Neural cell (in vitro differentiated cells): Measurements from ENCODE around the gene NET1. TPM values are rescaled to one million over a fixed set of nuclear protein-coding genes. Genes with fewer than 3 reads are reported as not detected.

ENCODE experiments used
- H2AFZ ChIP-seq: fragments of 200-600, 300-800 bp; sonication (generic), shearing (Covaris generic); 2 replicates; pipeline ENCODE4 v1.6.0; 2014; ENCODE audit warnings: low read depth, mild to moderate bottlenecking, antibody characterized with exemption, low read length, moderate library complexity
- H3F3A ChIP-seq: fragments of 200-600 bp; shearing (Covaris generic); 2 replicates; pipeline ENCODE4 v1.6.1; 2016; ENCODE audit warnings: mild to moderate bottlenecking, moderate library complexity, mixed read lengths, antibody characterized with exemption, low read length; ENCODE audit not compliant: insufficient read depth, poor library complexity, severe bottlenecking
- H3K27ac ChIP-seq: fragments of 200-600, 300-800 bp; sonication (generic), shearing (Covaris generic); 2 replicates; pipeline ENCODE4 v1.5.1; 2014; ENCODE audit warnings: mild to moderate bottlenecking, low read length, moderate library complexity
- H3K27me3 ChIP-seq: fragments of 300-800, 200-600 bp; sonication (generic), shearing (Covaris generic); 2 replicates; pipeline ENCODE4 v1.6.0; 2014; ENCODE audit warnings: mild to moderate bottlenecking, low read depth, low read length, moderate library complexity; ENCODE audit not compliant: insufficient read depth
- H3K36me3 ChIP-seq: fragments of 300-800, 200-600 bp; sonication (generic), shearing (Covaris generic); 2 replicates; pipeline ENCODE4 v1.5.1; 2014; ENCODE audit warnings: mild to moderate bottlenecking, antibody characterized with exemption, low read length, moderate library complexity; ENCODE audit not compliant: insufficient read depth
- H3K4me2 ChIP-seq: fragments of 300-800, 200-600 bp; sonication (generic), shearing (Covaris generic); 2 replicates; pipeline ENCODE4 v1.6.0; 2014; ENCODE audit warnings: mild to moderate bottlenecking, low read length
- H3K4me3 ChIP-seq: fragments of 300-800, 200-600 bp; sonication (generic), shearing (Covaris generic); 2 replicates; pipeline ENCODE4 v1.5.1; 2014; ENCODE audit warnings: mild to moderate bottlenecking, low read length, moderate library complexity
- H3K79me2 ChIP-seq: fragments of 200-600 bp; shearing (Covaris generic); replicated peaks from 2 replicates; pipeline ENCODE4 v1.6.0; 2014; ENCODE audit warnings: mild to moderate bottlenecking, low read length, moderate library complexity; ENCODE audit not compliant: insufficient read depth
- H3K9ac ChIP-seq: fragments of 300-800, 200-600 bp; sonication (generic), shearing (Covaris generic); 2 replicates; pipeline ENCODE4 v1.6.1; 2016; ENCODE audit warnings: mild to moderate bottlenecking, low read length, mixed read lengths
- H3K9me2 ChIP-seq: fragments of 200-600 bp; shearing (Covaris generic); 2 replicates; pipeline ENCODE4 v1.6.1; 2016; ENCODE audit warnings: mild to moderate bottlenecking, low read length, mixed read lengths; ENCODE audit not compliant: insufficient read depth
- H3K9me3 ChIP-seq: fragments of 200-600, 300-800 bp; sonication (generic), shearing (Covaris generic); 2 replicates; pipeline ENCODE4 v1.6.1; 2016; ENCODE audit warnings: mild to moderate bottlenecking, mixed run types, low read length, moderate library complexity, mixed read lengths
- H4K20me1 ChIP-seq: fragments of 200-600 bp; shearing (Covaris generic); 2 replicates; pipeline ENCODE4 v1.6.1; 2016; ENCODE audit warnings: mild to moderate bottlenecking, mixed run types; ENCODE audit not compliant: insufficient read depth
- EP300 ChIP-seq: fragments of 450-650 bp; conservative IDR thresholded peaks from 2 replicates; pipeline ENCODE4 v1.6.1; 2014; ENCODE audit warnings: antibody characterized with exemption, mild to moderate bottlenecking, moderate library complexity; ENCODE audit not compliant: poor library complexity, severe bottlenecking
- EZH2 ChIP-seq: fragments of 200-600, 300-800 bp; shearing (Covaris generic), sonication (generic); IDR thresholded peaks from 2 replicates; pipeline ENCODE4 v1.6.1; 2014; ENCODE audit warnings: antibody characterized with exemption, low read length, borderline replicate concordance, mild to moderate bottlenecking; ENCODE audit not compliant: insufficient read depth, poor library complexity, severe bottlenecking
- MXI1 ChIP-seq: fragments of 450-650 bp; conservative IDR thresholded peaks from 2 replicates; pipeline ENCODE4 v1.6.1; 2014; ENCODE audit warnings: antibody characterized with exemption, mild to moderate bottlenecking; ENCODE audit not compliant: poor library complexity, severe bottlenecking
- POLR2AphosphoS5 ChIP-seq: IDR thresholded peaks from 2 replicates; pipeline ENCODE4 v1.6.1; 2012
- RAD21 ChIP-seq: fragments of 450-650 bp; conservative IDR thresholded peaks from 2 replicates; pipeline ENCODE4 v1.6.1; 2014; ENCODE audit warnings: antibody characterized with exemption, mild to moderate bottlenecking, moderate library complexity
- SMC3 ChIP-seq: fragments of 450-650 bp; conservative IDR thresholded peaks from 2 replicates; pipeline ENCODE4 v1.6.1; 2014; ENCODE audit warnings: antibody characterized with exemption, mild to moderate bottlenecking, moderate library complexity; ENCODE audit not compliant: poor library complexity
- TAF1 ChIP-seq: IDR thresholded peaks from 2 replicates; pipeline ENCODE4 v1.6.1; 2012; ENCODE audit warnings: low read depth
- polyA plus RNA-seq: library from polyadenylated mRNA; depleted of rRNA; stranded (reverse); fragments of >200 nt; gene quantifications from 2 replicates; pipeline ENCODE4 v1.2.3, GENCODE V29; 2014
- TF ChIP-seq, protein P1 (sequence below): fragments of 450-650 bp; IDR thresholded peaks from 2 replicates; pipeline ENCODE4 v1.5.1; 2014; ENCODE audit warnings: antibody characterized with exemption, mild to moderate bottlenecking, moderate library complexity; ENCODE audit not compliant: poor library complexity, severe bottlenecking
- TF ChIP-seq, protein P2 (sequence below): IDR thresholded peaks from 2 replicates; pipeline ENCODE4 v1.6.1; 2012; ENCODE audit warnings: borderline replicate concordance

Gene NET1
- polyA plus RNA-seq, 1 donor from 2014 or later: 8.0 TPM

DNA sequence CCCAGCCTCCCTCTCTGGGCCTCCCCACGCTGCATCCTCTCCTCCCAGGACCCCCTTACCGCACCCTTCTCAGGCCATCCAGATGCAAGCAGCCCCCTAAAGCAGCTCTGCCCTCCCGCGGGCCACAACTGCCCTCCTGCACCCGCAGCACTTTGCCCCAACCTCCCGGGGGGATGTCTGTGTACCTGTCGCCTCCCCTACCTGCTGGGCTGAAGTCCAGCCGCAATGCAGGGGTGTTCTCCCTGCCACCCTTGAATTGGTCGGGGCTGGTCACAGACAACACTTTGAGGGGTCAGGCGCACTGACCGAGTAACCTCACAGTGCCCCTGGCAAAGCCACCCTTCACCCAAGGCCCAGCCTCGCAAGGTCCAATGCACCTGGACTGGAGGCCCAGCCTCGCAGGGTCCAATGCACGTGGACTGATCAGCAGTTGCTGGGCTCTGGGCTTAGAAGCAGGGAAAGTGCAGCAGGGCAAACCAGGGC is 95.3 kb downstream of the NET1 start:
- Histone ChIP-seq H3K27me3 (no peaks in the 10 kb centered on the region), H3K9me3 (no peaks in the 10 kb centered on the region), H3K4me2 (no peak overlapping the region), H3K9ac (no peak overlapping the region), H3F3A (no peaks in the 10 kb centered on the region), H3K9me2 (no peaks in the 10 kb centered on the region), H4K20me1 (no peaks in the 10 kb centered on the region), H2AFZ (no peak overlapping the region), H3K4me3 (no peak overlapping the region), H3K27ac (no peak overlapping the region), H3K36me3 (no peaks in the 10 kb centered on the region), H3K79me2 (no peaks in the 10 kb centered on the region)
- no peak for TF ChIP-seq RAD21
- TF ChIP-seq, protein P1, sequence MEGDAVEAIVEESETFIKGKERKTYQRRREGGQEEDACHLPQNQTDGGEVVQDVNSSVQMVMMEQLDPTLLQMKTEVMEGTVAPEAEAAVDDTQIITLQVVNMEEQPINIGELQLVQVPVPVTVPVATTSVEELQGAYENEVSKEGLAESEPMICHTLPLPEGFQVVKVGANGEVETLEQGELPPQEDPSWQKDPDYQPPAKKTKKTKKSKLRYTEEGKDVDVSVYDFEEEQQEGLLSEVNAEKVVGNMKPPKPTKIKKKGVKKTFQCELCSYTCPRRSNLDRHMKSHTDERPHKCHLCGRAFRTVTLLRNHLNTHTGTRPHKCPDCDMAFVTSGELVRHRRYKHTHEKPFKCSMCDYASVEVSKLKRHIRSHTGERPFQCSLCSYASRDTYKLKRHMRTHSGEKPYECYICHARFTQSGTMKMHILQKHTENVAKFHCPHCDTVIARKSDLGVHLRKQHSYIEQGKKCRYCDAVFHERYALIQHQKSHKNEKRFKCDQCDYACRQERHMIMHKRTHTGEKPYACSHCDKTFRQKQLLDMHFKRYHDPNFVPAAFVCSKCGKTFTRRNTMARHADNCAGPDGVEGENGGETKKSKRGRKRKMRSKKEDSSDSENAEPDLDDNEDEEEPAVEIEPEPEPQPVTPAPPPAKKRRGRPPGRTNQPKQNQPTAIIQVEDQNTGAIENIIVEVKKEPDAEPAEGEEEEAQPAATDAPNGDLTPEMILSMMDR: no peak
- no peak for TF ChIP-seq EP300
- TF ChIP-seq, protein P2, sequence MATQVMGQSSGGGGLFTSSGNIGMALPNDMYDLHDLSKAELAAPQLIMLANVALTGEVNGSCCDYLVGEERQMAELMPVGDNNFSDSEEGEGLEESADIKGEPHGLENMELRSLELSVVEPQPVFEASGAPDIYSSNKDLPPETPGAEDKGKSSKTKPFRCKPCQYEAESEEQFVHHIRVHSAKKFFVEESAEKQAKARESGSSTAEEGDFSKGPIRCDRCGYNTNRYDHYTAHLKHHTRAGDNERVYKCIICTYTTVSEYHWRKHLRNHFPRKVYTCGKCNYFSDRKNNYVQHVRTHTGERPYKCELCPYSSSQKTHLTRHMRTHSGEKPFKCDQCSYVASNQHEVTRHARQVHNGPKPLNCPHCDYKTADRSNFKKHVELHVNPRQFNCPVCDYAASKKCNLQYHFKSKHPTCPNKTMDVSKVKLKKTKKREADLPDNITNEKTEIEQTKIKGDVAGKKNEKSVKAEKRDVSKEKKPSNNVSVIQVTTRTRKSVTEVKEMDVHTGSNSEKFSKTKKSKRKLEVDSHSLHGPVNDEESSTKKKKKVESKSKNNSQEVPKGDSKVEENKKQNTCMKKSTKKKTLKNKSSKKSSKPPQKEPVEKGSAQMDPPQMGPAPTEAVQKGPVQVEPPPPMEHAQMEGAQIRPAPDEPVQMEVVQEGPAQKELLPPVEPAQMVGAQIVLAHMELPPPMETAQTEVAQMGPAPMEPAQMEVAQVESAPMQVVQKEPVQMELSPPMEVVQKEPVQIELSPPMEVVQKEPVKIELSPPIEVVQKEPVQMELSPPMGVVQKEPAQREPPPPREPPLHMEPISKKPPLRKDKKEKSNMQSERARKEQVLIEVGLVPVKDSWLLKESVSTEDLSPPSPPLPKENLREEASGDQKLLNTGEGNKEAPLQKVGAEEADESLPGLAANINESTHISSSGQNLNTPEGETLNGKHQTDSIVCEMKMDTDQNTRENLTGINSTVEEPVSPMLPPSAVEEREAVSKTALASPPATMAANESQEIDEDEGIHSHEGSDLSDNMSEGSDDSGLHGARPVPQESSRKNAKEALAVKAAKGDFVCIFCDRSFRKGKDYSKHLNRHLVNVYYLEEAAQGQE: no peak
- no peak for TF ChIP-seq MXI1
- no peak for TF ChIP-seq SMC3
- TF ChIP-seq EZH2: no peak
- no peak for TF ChIP-seq TAF1
- TF ChIP-seq POLR2AphosphoS5: no peak

DNA sequence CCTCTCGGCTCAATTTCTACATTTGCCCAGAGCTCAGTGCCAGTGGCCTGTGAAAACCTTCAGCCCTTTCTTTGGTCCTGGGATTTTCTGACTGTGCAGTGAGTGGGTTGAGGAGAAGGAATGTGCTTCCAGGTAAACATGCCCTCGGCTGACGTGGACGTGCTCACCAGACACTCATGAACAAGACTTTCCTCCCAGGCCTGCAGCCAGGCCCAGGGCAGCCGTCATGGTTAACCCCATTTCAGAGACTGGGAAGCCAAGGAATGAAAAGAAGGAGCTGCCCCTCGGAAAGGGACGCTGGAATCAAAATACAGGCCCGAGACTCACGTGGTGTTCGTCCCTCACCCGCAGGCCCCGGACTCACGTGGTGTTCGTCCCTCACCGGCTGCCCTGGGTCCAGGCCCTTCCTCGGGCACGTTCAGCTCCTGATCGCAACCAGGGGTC is 95.8 kb downstream of the NET1 start:
- H3K27ac ChIP-seq: no peak overlapping the region
- H4K20me1 ChIP-seq: no peaks in the 10 kb centered on the region
- H3K9ac ChIP-seq: no peak overlapping the region
- H3K4me3 ChIP-seq: no peak overlapping the region
- H3K9me3 ChIP-seq: no peaks in the 10 kb centered on the region
- H3K27me3 ChIP-seq: no peaks in the 10 kb centered on the region
- H3F3A ChIP-seq: no peaks in the 10 kb centered on the region
- H3K9me2 ChIP-seq: no peaks in the 10 kb centered on the region
- no peaks in the 10 kb centered on the region for H3K79me2 ChIP-seq
- no peak overlapping the region for H3K4me2 ChIP-seq
- H2AFZ ChIP-seq: no peak overlapping the region
- no peaks in the 10 kb centered on the region for H3K36me3 ChIP-seq
- no peak for TF ChIP-seq TAF1
- no peak for TF ChIP-seq RAD21
- TF ChIP-seq MXI1: no peak
- TF ChIP-seq, protein P2: no peak
- TF ChIP-seq, protein P1: no peak
- no peak for TF ChIP-seq SMC3
- TF ChIP-seq EP300: no peak
- TF ChIP-seq EZH2: no peak
